Measurements from ENCODE around the gene DPYD.

DNA sequence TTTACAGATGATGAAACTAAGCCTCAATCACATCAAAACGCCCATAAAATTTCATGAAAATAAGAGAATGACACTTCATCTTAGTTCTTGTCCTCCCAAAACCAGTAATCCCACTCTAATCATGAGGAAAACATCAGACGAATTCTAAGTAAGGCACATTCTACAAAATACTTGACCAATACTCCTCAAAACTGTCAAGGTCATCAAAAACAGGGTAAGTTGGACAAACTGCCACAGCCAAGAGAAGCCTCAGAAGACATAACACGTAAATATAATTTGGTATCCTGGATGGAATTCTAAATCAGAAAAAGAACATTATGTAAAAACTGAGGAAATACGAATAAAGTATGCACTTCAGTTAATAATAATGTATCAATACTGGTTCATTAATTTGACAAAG lies 128.2 kb downstream of the DPYD start:
- TF ChIP-seq, protein P1, sequence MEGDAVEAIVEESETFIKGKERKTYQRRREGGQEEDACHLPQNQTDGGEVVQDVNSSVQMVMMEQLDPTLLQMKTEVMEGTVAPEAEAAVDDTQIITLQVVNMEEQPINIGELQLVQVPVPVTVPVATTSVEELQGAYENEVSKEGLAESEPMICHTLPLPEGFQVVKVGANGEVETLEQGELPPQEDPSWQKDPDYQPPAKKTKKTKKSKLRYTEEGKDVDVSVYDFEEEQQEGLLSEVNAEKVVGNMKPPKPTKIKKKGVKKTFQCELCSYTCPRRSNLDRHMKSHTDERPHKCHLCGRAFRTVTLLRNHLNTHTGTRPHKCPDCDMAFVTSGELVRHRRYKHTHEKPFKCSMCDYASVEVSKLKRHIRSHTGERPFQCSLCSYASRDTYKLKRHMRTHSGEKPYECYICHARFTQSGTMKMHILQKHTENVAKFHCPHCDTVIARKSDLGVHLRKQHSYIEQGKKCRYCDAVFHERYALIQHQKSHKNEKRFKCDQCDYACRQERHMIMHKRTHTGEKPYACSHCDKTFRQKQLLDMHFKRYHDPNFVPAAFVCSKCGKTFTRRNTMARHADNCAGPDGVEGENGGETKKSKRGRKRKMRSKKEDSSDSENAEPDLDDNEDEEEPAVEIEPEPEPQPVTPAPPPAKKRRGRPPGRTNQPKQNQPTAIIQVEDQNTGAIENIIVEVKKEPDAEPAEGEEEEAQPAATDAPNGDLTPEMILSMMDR (conservative IDR thresholded peaks at IDR 0.05): no peak
- no peak for TF ChIP-seq ZFX (IDR thresholded peaks at IDR 0.05)

Data from C4-2B (cell line).